GM12873 (cell line): Measurements from ENCODE around the gene BMP5.

Source experiments
- CTCF ChIP-seq: IDR thresholded peaks from 2 replicates; pipeline ENCODE4 v1.5.1; 2012; ENCODE audit warnings: low read depth, mild to moderate bottlenecking, moderate library complexity, low read length, control low read depth; ENCODE audit not compliant: insufficient read depth; ENCODE audit errors: missing control alignments

Gene BMP5

DNA sequence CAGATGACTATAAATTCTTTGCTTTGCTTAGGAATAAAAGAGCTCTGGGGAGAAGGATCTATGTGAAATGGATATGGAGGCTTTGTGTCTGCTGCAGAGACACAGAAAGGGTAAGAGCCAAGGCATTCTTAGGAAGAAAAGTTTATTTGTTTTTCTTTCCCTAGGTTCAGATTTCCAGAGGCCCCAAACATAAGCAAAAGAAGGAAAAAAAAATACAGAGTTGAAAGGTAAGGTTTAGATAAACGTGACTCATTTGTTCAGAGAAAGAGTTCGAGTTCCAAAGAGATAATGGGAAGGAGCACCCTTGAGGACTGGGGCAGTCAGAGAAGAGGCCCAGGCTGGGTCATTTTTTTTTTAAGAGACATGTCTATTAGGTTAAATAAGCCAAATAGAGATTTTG, 27.4 kb upstream of the BMP5 start:
- TF ChIP-seq CTCF, result no peak

- no peak for TF ChIP-seq CTCF
Observed at GRCh38 chr6:55901765-55902270, 26.4 kb upstream of the BMP5 start.

- no peak for TF ChIP-seq CTCF
Observed at GRCh38 chr6:55898342-55898741, 23.0 kb upstream of the BMP5 start.

GRCh38 chr6:55897346-55897745, 22.0 kb upstream of the BMP5 start:
- no peak for TF ChIP-seq CTCF

DNA sequence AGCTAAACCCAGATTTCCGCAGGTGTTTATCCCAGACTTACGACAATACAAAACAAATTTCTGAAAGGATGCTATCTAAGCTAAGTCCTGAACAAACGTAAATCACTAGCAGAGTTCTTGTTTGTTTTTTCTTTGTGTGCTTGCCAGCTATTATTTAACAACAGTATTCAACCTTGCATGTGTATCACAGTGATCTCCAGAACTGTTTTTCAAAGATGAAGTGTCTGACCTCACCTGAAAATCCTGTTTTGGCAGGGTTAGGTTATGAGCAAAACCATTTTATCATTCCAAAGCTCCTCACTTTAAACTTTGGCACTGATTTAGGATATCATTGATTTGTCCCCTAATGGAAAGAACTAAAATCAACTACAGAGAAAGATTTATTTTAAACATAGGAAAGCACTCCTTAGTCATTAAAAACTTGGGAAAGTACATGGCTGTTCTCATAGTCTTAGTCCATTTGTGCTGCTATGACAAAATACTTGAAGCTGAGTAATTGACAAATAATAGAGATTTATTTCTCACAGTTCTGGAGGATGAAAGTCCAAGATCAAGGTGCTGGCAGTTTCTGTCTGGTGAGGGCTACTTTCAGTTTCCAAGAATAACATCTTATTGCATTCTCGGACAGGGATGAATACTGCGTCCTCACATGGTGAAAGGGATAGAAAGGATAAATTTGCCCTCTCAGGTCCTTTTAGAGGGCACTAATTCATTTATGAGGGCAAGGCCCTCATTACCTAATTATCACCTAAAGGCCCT, 20.8 kb upstream of the BMP5 start:
- TF ChIP-seq CTCF, result no peak

GRCh38 chr6:55892749-55893357, 17.5 kb upstream of the BMP5 start:
- no peak for TF ChIP-seq CTCF

DNA sequence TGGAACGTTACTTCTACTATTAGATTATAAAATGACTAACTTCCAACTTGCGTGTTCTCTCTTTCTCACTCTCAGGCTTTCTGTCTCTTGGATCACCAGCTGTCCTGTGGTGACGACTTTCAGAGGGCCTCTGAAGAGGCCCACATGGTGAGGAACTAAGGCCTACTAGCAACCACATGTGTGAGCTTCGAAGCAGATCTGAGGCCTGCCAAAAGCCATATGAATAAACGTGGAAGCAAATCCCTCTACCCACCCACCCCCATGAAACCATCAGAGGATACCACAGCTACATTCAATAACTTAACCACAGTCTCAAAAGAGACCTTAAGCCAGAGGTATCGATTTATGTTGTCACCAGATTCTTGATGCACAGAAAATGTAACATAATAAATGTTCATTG, 13.5 kb upstream of the BMP5 start:
- TF ChIP-seq CTCF, result no peak
